Loucy (cell line): ENCODE results near the gene OSBPL2.

Experiments used
- H2AFZ ChIP-seq: fragments of 200-600 bp; sonication (generic); 2 replicates; pipeline ENCODE4 v1.6.0; 2016; ENCODE audit warnings: antibody characterized with exemption, mild to moderate bottlenecking, low read length, moderate library complexity
- H3F3A ChIP-seq: fragments of 200-600 bp; 2 replicates; pipeline ENCODE4 v1.6.0; 2016; ENCODE audit warnings: antibody characterized with exemption, low read depth, mild to moderate bottlenecking
- H3K27me3 ChIP-seq: fragments of 200-600 bp; sonication (generic); 2 replicates; pipeline ENCODE4 v1.6.1; 2014; ENCODE audit warnings: low read length, mild to moderate bottlenecking; ENCODE audit not compliant: insufficient read depth, poor library complexity, severe bottlenecking
- H3K36me3 ChIP-seq: fragments of 200-600 bp; sonication (generic); 2 replicates; pipeline ENCODE4 v1.6.1; 2016; ENCODE audit warnings: low read length; ENCODE audit not compliant: insufficient read depth
- H3K4me1 ChIP-seq: fragments of 200-600 bp; sonication (generic); 2 replicates; pipeline ENCODE4 v1.5.1; 2014; ENCODE audit warnings: low read length, mild to moderate bottlenecking; ENCODE audit not compliant: insufficient read depth, poor library complexity, severe bottlenecking
- H3K4me2 ChIP-seq: fragments of 200-600 bp; sonication (generic); 2 replicates; pipeline ENCODE4 v1.6.0; 2014; ENCODE audit warnings: antibody characterized with exemption, low read length, low read depth, mild to moderate bottlenecking; ENCODE audit not compliant: poor library complexity, severe bottlenecking
- H3K4me3 ChIP-seq: fragments of 200-600 bp; sonication (generic); 2 replicates; pipeline ENCODE4 v1.5.1; 2014; ENCODE audit warnings: low read length, mild to moderate bottlenecking, mixed read lengths; ENCODE audit not compliant: poor library complexity, severe bottlenecking
- H3K79me2 ChIP-seq: fragments of 200-600 bp; sonication (generic); 2 replicates; pipeline ENCODE4 v1.6.1; 2014; ENCODE audit warnings: low read length; ENCODE audit not compliant: insufficient read depth
- H3K9ac ChIP-seq: fragments of 200-600 bp; sonication (generic); 2 replicates; pipeline ENCODE4 v1.6.0; 2014; ENCODE audit warnings: mild to moderate bottlenecking, low read depth, low read length, moderate library complexity; ENCODE audit not compliant: poor library complexity, severe bottlenecking
- H3K9me2 ChIP-seq: fragments of 200-600 bp; sonication (generic); replicated peaks from 2 replicates; pipeline ENCODE4 v1.6.1; 2016; ENCODE audit warnings: low read depth, low read length, mixed read lengths
- H3K9me3 ChIP-seq: fragments of 200-600 bp; sonication (generic); 2 replicates; pipeline ENCODE4 v1.6.1; 2014; ENCODE audit warnings: mild to moderate bottlenecking, antibody characterized with exemption, low read length, low read depth; ENCODE audit not compliant: insufficient read depth
- H4K20me1 ChIP-seq: fragments of 200-600 bp; sonication (generic); 2 replicates; pipeline ENCODE4 v1.6.0; 2014; ENCODE audit warnings: antibody characterized with exemption, low read length, mild to moderate bottlenecking; ENCODE audit not compliant: insufficient read depth, poor library complexity, severe bottlenecking
- EZH2phosphoT487 ChIP-seq: fragments of 200-600 bp; IDR thresholded peaks from 2 replicates; pipeline ENCODE4 v1.6.1; 2018; ENCODE audit warnings: antibody characterized with exemption, mild to moderate bottlenecking, moderate library complexity, borderline replicate concordance
- TF ChIP-seq, protein P1 (sequence below): fragments of 200-600 bp; sonication (generic); conservative IDR thresholded peaks from 2 replicates; pipeline ENCODE4 v1.5.1; 2014; ENCODE audit warnings: mild to moderate bottlenecking, antibody characterized with exemption, low read length

Gene OSBPL2

DNA sequence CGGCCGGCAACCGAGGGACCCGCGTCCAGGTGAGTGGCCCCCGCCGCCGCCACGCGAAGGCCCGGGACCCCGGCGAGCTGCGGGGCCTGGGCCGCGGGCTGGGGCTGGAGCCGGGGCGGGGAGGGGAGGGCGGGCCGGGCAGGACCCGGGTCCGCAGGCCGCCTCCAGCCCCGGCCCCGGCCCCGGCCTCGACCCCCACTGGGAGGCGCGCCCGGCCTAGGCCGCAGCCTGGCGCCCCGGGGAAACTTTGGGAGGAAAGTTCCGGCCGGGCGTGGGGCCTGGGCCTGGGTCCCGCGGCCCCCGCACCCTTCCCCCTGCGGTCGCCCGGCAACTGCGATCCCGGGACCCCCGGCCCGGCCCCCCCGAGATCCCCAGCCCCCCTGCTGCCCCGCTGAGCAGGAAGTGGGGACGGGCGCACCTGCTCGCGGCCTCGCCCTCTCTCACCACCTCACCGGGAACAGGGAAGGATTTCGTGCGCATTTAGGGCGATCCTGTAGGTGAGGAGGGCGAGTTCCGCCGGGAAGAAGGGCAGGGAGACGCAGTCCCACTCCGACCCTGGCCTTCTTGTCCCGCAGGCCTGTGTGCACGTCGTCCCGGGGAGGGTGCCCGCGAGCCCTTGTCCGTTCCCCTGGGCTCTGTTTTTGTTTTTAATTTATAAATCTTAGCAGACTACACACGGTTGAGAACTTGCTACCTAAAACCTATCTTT lies 402 bp downstream of the OSBPL2 start:
- Histone ChIP-seq H3K79me2 (peaks cover 51% of the 10 kb centered on the region), H4K20me1 (peaks cover 44% of the 10 kb centered on the region)

DNA sequence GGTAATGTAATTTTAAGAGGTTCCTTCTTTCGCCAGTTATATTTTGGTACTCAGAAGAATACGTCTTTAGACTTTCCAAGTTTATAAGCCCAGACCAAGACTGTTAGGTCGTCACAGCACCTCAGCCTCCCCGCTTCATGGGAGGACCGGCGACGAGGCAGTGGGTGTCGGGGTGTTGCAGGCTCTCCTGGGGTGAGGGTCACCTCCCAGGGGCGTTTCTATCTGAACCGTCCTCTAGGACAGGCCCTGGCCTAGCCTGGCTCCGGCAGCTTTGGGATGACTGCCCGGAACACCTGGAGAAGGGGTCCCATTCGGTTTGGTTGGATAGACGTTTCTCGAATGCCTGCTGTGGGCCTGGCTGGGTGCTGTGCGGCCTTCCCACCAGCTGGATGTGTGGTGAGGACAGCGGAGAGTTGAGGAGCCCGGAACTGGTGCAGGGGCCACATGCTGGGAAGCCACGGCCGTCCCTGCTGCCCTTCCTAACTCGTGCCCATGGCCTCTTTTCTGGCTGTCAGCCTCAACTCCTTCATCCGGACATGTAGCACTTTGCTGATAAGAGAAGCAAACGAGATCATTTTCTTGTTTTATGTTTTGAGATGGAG lies 1.1 kb downstream of the OSBPL2 start:
- Histone ChIP-seq H4K20me1 (peaks cover 51% of the 10 kb centered on the region), H3K4me1 (peaks cover 56% of the 10 kb centered on the region), H3K9ac (peak overlapping the region; percentile 81), H3K9me2 (no peaks in the 10 kb centered on the region), H3K4me3 (peak overlapping the region; percentile 94), H3K27me3 (no peaks in the 10 kb centered on the region), H3K9me3 (no peaks in the 10 kb centered on the region), H3K36me3 (no peaks in the 10 kb centered on the region), H2AFZ (no peak overlapping the region), H3F3A (no peaks in the 10 kb centered on the region; the same call in 1 of the 2 replicates), H3K4me2 (peak overlapping the region; percentile 96), H3K79me2 (peaks cover 58% of the 10 kb centered on the region)
- TF ChIP-seq, protein P1, sequence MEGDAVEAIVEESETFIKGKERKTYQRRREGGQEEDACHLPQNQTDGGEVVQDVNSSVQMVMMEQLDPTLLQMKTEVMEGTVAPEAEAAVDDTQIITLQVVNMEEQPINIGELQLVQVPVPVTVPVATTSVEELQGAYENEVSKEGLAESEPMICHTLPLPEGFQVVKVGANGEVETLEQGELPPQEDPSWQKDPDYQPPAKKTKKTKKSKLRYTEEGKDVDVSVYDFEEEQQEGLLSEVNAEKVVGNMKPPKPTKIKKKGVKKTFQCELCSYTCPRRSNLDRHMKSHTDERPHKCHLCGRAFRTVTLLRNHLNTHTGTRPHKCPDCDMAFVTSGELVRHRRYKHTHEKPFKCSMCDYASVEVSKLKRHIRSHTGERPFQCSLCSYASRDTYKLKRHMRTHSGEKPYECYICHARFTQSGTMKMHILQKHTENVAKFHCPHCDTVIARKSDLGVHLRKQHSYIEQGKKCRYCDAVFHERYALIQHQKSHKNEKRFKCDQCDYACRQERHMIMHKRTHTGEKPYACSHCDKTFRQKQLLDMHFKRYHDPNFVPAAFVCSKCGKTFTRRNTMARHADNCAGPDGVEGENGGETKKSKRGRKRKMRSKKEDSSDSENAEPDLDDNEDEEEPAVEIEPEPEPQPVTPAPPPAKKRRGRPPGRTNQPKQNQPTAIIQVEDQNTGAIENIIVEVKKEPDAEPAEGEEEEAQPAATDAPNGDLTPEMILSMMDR, result no peak
- TF ChIP-seq EZH2phosphoT487, result no peak

More for the DNA sequence above, 402 bp downstream of the OSBPL2 start:
- peaks cover 50% of the 10 kb centered on the region for H3K4me1 ChIP-seq
- no peaks in the 10 kb centered on the region for H3K9me2 ChIP-seq
- peak overlapping the region; percentile 96 for H3K4me2 ChIP-seq
- H2AFZ ChIP-seq, result no peak overlapping the region
- no peaks in the 10 kb centered on the region for H3K27me3 ChIP-seq
- peak overlapping the region; percentile 81 for H3K9ac ChIP-seq
- H3F3A ChIP-seq, result no peaks in the 10 kb centered on the region
- no peaks in the 10 kb centered on the region for H3K9me3 ChIP-seq
- no peaks in the 10 kb centered on the region for H3K36me3 ChIP-seq
- H3K4me3 ChIP-seq, result peak overlapping the region; percentile 94
- no peak for TF ChIP-seq EZH2phosphoT487
- TF ChIP-seq, protein P1, result no peak

DNA sequence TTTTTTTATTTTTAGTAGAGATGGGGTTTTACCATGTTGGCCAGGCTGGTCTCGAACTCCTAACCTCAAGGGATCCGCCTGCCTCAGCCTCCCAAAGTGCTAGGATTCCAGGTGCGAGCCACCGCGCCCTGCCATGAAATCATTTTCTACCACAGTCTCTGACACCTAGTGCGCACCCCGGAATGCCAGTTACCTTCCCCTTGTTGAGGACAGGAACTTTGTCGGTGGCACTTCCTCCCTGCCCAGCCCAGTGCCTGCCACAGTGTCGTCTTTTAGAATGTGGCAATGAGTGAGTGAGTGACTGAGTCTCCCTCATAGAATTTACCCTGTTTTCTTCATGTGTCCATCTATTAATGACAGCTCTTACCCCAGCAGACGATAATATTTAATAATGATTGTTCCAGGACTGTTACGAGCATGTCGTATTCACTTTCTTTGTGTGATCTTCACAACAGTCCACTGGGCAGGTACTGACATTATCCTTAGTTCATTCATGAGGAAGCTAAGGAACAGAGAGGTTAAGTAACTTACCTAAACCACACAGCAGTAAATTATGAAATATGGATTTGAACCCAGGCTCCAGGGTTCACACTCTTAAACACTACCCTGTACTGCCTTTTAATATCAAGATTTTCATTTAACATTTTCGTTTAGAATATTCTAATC lies 1.8 kb downstream of the OSBPL2 start:
- Histone ChIP-seq H3F3A (no peaks in the 10 kb centered on the region; the same call in 1 of the 2 replicates), H3K9me2 (no peaks in the 10 kb centered on the region), H3K27me3 (no peaks in the 10 kb centered on the region), H3K4me2 (peak overlapping the region; percentile 96), H3K9me3 (no peaks in the 10 kb centered on the region), H3K9ac (peak overlapping the region; percentile 81), H3K36me3 (no peaks in the 10 kb centered on the region), H3K4me3 (peak overlapping the region; percentile 94), H3K4me1 (peaks cover 63% of the 10 kb centered on the region), H4K20me1 (peaks cover 58% of the 10 kb centered on the region), H3K79me2 (peaks cover 66% of the 10 kb centered on the region), H2AFZ (no peak overlapping the region)
- TF ChIP-seq, protein P1, result no peak
- TF ChIP-seq EZH2phosphoT487, result no peak
